GM19395 (cell line): Measurements from ENCODE around the gene MCHR2.
"Not testable (repeated sequence)": the region's sequence is repeated elsewhere in the genome, so short reads cannot be mapped to it uniquely, and the experiment has no call there.

Experiments
- ATAC-seq: cut with Tn5 transposase; IDR thresholded peaks from one replicate; pipeline ENCODE4 v1.9.1; 2021; ENCODE audit warnings: mild to moderate bottlenecking, moderate library complexity; ENCODE audit not compliant: unreplicated experiment

MCHR2 gene, protein sequence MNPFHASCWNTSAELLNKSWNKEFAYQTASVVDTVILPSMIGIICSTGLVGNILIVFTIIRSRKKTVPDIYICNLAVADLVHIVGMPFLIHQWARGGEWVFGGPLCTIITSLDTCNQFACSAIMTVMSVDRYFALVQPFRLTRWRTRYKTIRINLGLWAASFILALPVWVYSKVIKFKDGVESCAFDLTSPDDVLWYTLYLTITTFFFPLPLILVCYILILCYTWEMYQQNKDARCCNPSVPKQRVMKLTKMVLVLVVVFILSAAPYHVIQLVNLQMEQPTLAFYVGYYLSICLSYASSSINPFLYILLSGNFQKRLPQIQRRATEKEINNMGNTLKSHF

GRCh38 chr6:99993533-99994251 is at the start of gene MCHR2:
MCHR2 (minus strand) TSS chr6:99994223; CDS start chr6:99956147, 38,076 bp downstream.
- ATAC-seq: no peak

DNA sequence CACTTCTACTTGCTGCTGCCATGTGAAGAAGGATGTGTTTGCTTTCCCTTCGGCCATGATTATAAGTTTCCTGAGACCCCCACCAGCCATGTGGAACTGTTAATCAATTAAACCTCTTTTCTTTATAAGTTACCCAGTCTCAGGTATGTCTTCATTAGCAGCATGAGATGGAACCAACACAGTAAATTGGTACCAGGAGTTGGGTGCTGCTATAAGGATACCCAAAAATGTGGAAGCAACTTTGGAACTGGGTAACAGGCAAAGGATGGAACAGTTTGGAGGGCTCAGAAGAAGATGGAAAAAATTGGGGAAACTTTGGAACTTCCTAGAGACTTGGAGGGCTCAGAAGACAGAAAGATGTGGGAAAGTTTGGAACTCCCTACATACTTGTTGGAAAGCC is 44.5 kb upstream of the MCHR2 start:
- not testable (repeated sequence) for ATAC-seq

DNA sequence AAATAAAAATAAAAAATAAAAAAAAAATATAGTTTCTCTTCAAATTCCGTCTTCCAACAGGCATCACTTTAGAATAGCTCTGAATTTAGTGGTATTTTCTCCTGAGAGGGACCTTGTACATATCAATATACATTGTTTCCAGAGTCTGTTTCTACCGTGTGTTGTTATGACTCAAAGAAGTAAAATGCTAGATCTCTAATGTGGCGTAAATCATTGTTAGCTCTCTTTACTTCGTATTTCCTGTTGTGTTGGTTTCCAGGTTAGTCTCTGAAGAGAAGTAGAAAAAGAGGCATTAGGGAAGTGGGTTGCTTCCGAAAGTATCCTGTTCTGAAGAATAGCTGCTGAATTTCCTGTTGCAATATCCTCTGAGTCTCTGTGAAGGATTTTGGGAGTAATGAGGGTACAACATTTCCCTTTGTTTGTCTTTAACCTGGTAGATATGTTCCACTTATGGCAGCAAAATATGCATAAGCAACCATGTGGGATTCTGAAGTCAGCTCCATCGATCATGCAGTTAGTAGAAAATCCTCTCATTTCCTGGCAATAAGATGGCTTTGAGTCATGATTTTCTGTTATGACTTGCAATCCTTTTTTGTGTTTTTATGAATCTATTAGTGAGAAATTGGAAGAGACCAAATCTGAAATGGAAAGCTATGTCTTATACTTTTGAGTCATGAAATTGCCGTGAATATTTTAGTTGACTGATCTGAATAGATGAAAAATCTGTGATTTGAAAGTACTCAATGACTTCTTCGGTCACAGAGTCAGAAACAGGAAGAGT is 42.0 kb upstream of the MCHR2 start:
- peak; percentile 93 for ATAC-seq

DNA sequence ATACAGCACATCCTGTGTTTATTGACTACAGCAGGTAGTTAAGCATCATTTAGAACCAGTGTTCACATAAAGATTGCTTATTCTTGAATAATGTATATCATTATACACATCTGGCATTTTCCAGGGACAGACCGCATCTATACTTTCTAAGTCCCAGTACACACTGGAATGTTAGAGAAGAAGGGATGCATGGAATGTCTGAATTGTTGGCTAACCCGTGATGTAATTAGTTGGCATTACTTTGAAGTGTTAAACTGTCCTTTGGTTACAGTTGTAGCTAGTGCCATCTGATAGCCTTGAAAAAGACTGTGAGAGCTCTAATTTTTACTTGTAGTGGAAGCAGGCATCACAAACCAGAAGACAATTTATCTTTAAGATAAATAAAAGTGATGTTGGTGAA is 29.8 kb upstream of the MCHR2 start:
- ATAC-seq: no peak

- ATAC-seq: no peak
Measured at GRCh38 chr6:100022847-100023246, 28.8 kb upstream of the MCHR2 start.

DNA sequence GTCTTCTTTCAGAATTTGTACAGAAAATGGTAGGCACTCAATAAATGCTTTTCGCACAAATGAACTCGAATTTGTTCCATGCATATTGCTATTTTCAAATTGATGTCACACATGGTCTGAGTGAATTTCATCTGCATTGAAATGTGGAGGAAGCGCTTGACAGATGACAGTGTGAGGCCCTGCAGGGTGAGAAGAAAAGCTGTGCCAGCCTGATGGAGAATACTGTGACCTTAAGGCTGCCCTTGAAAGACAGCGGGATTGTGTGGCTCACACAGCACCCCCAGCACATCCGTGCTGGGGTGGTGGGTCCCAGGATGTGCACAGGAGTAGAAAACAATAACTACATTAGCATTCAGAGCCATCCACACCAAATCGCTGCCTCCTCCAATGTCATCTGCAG is 14.8 kb upstream of the MCHR2 start:
- no peak for ATAC-seq

- ATAC-seq: peak; percentile 97
Measured at GRCh38 chr6:100001915-100002388, 7.9 kb upstream of the MCHR2 start.

- no peak for ATAC-seq
Measured at GRCh38 chr6:99997141-99997540, 3.1 kb upstream of the MCHR2 start.

- no peak for ATAC-seq
Measured at GRCh38 chr6:99995916-99996315, 1.9 kb upstream of the MCHR2 start.

DNA sequence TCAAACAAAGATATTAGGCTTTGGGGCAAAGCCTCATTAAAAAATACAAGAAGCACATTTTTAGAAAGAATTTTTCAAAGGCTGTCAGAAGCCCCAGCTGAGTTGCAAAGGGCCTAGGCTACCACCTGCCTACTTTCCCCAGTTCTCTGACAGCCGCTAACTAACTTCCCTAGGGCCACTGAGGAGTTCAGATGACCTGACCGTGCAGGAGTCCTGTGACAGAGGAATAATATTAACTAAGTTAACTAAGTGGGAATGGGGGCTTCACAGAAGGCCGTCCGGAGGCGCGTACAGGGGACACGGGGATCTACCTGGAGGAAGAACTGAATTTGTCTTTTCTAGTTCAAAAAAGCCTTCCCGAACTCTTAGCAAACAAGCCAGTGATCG is 884 bp downstream of the MCHR2 start:
- no peak for ATAC-seq

- ATAC-seq: no peak
Measured at GRCh38 chr6:99991955-99992354, 2.1 kb downstream of the MCHR2 start.

- no peak for ATAC-seq
Measured at GRCh38 chr6:99980741-99981140, 13.3 kb downstream of the MCHR2 start.

- no peak for ATAC-seq
Measured at GRCh38 chr6:99979953-99980352, 14.1 kb downstream of the MCHR2 start.

DNA sequence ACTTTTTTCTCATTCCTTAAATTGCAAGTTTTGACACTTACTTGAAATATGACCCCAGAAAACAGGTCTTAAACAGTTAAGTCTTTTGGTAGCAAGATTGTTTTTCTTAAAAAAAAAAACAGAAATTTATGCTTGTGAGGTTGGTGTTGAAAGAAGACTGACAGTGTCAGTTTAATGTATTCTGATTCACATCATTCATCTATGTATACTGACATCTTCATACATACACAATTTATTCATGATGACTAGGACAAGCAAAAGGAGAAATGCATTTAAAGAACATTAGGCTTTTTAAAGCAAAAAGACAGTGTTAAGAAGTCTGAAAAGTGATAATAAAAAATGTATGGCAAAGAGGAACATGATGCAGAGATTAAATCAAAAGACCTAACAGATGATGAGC is 27.0 kb downstream of the MCHR2 start:
- ATAC-seq: no peak

DNA sequence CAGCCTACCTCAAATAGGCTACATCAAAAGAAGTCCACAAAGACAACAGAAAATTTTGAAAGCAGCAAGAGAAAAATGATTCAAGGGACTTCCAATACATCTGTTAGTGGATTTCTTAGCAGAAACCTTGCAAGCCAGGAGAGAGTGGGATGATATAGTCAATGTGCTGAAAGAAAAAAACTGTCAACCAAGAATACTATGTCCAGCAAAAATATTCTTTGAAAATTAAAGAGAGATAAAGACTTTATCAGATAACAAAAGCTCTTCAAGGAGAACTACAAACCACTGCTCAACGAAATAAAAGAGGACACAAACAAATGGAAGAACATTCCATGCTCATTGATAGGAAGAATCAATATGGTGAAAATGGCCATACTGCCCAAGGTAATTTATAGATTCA is 34.0 kb downstream of the MCHR2 start:
- ATAC-seq: no peak

GRCh38 chr6:99951016-99951805 is 42.8 kb downstream of the MCHR2 start:
- no peak for ATAC-seq

DNA sequence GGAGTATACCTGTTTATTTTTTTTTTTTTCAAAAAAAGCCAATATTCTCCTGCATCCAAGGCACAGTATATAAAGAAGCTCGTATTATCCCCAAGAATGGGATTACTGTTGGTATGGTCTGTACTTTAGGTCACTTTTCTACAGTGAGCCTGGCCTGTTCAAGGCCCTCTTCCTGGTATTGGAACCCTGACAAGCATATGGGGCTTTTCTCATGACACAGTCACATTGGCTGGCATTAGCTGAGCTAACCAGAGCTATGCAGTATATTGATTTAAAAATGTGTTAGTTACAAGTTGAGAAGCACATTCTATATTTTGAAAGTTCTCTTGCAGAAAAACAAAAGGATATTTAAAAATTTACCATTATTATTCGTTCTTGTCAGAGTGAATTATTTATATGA is 48.0 kb downstream of the MCHR2 start:
- ATAC-seq: no peak

GRCh38 chr6:99943846-99944245 is 50.2 kb downstream of the MCHR2 start:
- no peak for ATAC-seq

DNA sequence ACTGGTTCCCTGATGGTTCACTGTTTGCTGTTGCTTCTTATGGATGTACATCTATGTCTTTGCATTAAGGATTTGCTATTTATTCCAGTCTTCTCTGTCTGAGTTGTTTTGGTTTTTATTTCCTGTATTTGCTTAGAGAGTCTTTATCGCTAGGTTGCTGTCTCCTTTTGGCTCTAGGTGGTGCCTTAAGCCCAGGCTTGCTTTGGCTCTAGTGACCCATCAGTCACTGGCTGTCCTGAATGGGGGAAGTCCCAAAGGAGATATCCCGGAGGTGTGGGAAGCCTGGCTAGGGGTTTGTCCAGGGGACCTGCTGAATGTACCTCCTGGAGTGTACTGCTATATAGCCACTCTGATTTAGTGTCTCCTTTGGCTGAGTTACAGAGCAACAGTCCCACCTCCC is 53.4 kb downstream of the MCHR2 start:
- no peak for ATAC-seq

GRCh38 chr6:99933129-99933528 is 60.9 kb downstream of the MCHR2 start:
- ATAC-seq: no peak

- ATAC-seq: no peak
Measured at GRCh38 chr6:99912657-99913056, 81.4 kb downstream of the MCHR2 start.
